HG02642 (cell line): ENCODE results near the gene GAA.

ENCODE experiments used
- ATAC-seq: cut with Tn5 transposase; IDR thresholded peaks from one replicate; pipeline ENCODE4 v1.9.1; 2021; ENCODE audit warnings: mild to moderate bottlenecking; ENCODE audit not compliant: unreplicated experiment, poor library complexity

GAA gene

GRCh38 chr17:80101011-80101945, at the start of gene GAA:
GAA (plus strand) TSS chr17:80101581; CDS start chr17:80104587, 3,006 bp downstream.
- ATAC-seq = peak; percentile 76

DNA sequence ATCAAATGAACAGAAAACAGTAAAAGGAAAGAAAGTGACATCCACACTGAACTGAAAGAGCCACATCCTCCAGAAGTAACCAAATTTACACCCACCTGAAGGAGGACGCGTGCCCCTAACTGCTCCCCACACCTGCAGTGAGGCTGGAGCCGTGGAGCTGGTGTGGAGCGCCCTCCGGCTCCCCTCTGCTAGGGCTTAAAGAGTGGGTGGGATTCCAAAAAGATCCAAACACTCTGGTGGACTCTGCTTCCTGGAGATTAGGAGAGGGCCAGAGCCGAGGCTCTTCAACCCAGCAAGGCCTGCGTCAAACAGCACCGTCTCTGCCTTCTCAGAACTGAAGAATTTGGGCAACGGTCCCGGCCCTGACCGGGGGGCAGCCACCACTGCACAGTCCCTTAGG, 49.7 kb upstream of the GAA start:
- ATAC-seq = no peak

GRCh38 chr17:80053102-80053501, 48.3 kb upstream of the GAA start:
- ATAC-seq = no peak

- ATAC-seq = no peak
These were observed 45.8 kb upstream of the GAA start for GRCh38 chr17:80055597-80055996.

DNA sequence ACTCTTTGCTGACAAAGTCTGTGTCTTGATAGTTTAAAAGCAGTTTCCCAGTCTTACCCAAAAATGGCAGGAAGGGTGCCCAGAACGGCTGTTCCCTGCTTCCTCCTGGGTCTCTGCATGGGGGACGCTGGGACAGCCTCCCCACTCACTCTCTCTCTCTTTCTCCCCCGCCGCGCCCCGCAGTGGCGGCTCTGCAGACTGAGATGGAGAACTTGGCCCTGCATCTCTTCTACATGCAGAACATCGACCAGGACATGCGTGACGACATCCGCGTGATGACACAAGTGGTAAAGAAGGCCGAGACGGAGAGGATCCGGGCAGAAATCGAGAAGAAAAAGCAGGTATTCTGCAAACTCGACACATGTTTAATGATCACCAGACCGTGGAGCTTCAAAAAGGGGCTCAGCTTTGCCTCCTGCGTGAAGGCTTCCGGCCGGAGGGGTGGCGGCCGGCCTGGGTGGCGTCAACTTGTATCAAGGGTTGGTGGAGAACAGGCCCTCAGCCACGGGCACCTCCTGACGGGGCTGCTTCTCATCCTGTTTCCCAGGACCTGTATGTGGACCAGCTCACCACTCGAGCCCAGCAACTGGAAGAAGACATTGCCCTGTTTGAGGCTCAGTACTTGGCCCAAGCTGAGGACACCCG, 42.9 kb upstream of the GAA start:
- no peak for ATAC-seq

DNA sequence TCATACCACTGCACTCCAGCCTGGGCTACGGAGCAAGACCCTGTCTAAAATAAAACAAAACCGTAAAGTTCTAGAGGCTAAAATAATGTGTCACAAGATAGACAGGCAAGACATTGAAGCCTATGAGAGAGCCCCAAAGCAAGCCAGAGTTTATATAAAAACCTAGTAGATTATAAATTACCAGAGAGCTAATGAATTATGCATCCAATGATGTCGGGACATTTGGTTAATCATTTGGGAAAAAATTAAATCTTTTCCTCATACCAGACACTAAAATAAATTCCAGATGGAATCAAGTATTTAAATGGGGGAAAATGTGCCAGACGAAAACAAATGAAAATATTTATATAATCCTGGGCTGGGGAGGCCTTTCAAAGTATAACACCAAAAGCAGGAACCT, 40.7 kb upstream of the GAA start:
- ATAC-seq = no peak

- ATAC-seq = no peak
These were observed 40.0 kb upstream of the GAA start for GRCh38 chr17:80061421-80061820.

- ATAC-seq = no peak
These were observed 37.4 kb upstream of the GAA start for GRCh38 chr17:80063830-80064585.

DNA sequence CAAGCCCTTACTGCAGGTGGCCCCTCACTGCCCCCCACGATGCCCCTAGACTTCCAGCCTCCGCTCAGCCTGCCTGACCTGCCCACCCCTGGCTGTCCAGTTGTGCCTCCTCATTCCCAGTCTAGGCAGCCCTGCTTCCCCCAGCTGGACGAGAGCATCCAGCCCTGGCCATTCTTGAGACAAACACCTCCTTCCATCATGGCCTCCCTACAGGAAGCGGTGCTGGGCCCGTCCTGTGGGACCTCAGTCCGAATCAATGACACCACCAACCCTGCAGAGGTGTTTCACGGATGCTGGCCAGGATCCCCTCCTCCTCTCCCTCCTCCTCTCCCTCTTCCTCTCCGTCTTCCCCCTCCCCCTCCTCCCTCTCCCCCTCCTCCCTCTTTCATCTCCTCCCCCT, 36.7 kb upstream of the GAA start:
- no peak for ATAC-seq

DNA sequence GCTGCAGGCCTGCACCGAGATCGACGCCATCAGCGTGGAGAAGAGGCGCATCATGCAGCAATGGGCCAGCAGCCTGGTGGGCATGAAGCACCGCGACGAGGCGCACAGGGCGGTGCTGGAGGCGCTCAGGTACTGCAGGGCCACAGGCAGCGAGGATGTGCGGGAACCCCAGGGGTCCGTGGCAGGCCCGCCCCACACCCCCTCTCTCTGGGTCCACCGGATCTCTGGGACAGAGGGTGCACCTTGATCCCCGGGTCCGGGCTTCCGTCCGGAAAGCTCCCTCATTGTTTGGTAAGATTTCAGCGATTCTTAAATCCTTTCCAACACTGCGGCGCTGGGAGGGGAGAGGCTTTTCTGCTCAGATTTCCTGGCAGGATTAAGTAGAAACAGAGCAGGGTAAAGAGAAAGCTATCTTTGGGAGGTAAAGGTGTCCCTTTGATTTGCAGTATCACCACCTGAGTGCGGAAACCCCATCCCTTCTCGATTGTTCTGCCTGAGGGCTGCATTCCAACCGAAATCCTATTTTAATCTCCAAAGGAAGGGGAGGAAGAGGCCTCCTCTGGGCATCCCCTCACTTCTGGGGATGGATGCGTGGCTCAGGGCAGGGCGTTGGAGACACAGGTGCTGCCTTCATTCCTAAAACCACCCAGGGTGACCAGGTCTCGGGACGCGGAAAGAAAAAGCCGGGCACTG, 35.8 kb upstream of the GAA start:
- ATAC-seq = no peak

DNA sequence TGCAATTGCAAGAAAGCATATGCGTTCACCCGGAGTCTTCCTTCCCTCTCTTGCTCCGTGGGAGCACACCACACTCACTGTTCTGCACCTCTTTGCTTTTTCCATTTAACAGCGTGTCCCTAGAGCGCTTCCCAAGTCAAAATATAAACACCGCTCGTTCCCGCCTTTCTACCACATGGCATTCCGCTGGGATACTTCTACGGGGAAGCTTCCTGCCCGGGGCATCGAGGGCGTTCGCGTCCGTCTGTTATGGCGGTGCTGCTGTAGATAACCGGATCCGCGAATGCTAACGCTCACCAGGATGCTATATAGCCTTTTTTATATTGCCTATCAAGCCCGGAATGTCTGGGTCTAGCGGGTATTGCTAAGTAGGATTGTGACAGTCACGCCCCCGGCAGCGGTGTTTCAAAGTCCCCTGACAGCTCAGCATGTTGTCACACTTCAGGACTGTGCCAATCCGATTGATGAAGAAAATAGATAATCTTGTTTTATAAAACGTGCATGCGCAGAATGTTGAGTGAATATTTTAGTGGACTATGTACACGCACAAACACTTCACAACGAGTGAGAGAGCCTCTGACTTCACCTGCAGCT, 33.9 kb upstream of the GAA start:
- no peak for ATAC-seq

- no peak for ATAC-seq
These were observed 32.8 kb upstream of the GAA start for GRCh38 chr17:80068301-80069222.

- ATAC-seq = no peak
These were observed 30.8 kb upstream of the GAA start for GRCh38 chr17:80070375-80071115.

GRCh38 chr17:80071116-80071841, 30.1 kb upstream of the GAA start:
- ATAC-seq = no peak

GRCh38 chr17:80072410-80072809, 29.0 kb upstream of the GAA start:
- ATAC-seq = no peak

DNA sequence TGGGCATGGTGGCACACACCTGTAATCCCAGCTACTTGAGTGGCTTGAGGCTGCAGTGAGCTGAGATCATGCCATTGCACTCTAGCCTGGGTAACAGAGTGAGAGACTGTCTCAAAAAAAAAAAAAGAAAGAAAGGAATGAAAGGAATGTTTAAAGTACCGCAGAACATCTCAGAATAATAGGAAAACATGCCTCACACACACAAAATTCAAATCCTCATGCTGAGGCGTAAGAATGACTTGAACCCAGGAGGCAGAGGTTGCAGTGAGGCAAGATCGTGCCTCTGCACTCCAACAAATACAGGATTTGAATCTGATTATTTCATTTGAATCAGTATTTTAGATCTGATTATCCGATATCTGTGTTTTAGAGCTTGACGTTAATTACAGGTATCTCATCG, 21.3 kb upstream of the GAA start:
- no peak for ATAC-seq

DNA sequence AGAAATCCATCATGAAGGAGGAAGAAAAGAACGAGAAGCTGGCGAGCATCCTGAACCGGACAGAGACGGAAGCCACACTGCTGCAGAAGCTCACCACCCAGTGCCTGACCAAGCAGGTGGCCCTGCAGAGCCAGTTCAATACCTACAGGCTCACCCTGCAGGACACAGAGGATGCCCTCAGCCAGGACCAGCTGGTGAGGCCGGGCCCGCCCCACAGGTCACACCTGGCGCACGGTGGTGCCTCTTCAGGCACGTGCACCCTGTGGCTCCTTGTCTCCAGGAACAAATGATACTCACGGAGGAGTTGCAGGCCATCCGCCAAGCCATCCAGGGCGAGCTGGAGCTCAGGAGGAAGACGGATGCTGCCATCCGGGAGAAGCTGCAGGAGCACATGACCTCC, 19.8 kb upstream of the GAA start:
- no peak for ATAC-seq
